GM21786 (cell line): Measurements from ENCODE around the gene FIGN.

Source experiments
- ATAC-seq: cut with Tn5 transposase; IDR thresholded peaks from one replicate; pipeline ENCODE4 v1.9.1; 2021; ENCODE audit not compliant: unreplicated experiment

Gene FIGN

GRCh38 chr2:163667064-163667887 lies 68.5 kb downstream of the FIGN start:
- no peak for ATAC-seq

DNA sequence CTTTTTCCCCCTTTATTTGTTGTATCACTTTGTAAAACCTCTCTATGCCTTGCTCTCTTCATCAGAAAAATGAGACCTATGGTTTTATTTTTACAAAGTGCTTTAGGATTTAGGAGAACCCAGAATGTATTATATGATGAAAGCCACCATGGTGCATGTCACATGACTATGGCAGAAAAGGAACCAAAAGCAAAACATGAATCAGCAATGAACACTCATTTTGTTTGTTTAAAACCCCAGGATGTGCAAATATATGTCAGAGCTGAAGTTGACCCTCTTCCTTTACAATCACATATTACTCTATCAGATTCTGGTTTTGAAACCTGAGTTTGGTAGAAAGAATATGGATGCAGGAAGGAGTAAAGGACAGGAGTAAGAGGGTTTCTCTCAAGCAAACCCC lies 70.0 kb downstream of the FIGN start:
- ATAC-seq: no peak

GRCh38 chr2:163665051-163665450 lies 70.8 kb downstream of the FIGN start:
- no peak for ATAC-seq

DNA sequence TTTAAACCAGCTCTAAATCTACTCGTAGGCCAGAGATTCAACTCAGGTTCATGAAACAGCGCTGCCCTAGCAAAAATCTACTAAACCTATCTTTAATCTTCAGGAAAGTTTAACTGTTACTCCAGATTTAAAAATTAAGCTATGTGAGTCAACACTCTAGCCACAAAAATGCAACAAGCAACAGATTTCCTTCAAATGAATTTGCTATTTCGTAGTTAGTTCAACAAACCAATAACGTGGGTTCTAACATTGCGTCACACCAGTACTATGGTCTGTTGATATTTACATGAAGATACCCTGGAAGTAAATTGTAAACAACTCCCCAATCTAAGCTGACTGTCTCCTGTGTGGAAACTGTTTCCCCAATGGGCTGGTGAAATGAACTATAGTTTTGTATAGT lies 71.2 kb downstream of the FIGN start:
- no peak for ATAC-seq

GRCh38 chr2:163662141-163662780 lies 73.5 kb downstream of the FIGN start:
- ATAC-seq: no peak

DNA sequence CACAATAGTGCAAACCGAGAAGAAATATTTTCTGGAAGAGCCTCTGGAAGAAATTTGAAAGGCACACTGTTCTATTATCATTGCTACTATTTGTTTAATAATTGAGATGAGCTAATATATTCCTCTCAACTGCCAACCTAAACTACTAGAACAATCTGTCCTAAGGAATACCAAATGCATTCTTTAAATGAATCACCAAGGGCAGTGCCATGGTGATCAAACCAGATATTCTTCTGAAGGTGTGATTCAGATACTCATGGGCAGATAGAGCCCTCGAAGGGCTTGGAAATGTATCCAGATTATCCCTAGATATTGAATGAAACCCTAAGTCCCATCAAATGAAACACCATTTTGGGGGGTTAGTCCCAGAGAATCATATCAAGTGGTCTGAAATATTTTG lies 76.6 kb downstream of the FIGN start:
- ATAC-seq: no peak

- no peak for ATAC-seq
Measured at GRCh38 chr2:163658556-163658955, 77.3 kb downstream of the FIGN start.

DNA sequence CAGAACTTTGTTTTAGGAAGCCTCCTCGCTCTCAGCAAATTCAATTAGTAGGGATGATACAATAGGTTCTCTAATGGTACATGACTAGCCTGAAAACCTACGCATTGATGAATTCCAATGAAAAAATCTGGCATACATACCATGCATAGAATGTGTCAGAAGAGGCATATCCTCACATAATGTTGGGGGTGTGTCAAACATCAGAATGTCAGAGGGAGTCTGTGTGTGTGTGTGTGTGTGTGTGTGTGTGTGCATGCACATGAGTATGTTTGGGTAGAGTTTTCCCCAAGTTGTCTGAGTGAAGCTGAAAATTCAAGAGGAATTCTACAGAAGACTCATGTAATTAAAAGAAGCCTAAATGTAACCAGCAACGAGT lies 78.5 kb downstream of the FIGN start:
- ATAC-seq: no peak

DNA sequence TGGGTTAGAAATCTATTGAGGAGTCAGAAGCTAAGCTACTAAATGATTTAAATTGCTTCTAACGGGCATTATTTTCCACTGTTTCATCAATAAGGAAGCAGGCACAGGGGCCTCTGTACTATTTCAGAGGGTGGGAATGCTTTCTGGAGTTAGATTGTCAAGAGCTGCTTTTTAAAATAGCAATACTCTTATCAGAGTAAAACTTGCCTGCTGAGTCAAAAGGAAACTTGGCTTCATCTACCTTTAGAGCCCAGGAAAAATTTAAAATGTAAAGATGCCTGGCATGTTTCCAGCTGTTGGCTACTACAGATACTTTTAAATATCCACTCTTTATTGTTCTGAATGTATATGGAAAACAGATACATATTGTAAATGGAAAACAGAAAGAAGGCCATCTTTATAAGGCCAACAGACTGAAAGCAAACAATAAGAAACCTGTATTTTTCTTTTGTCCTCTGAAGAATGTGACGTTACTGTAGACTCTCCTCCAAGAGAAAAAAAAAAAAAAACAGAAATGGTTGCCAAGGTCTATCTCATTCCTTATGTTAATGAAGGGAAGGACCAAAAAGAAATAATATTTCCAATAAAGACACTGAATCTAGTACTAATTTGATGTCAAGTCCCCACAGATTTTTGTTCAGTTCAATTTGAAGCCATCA lies 79.1 kb downstream of the FIGN start:
- no peak for ATAC-seq

GRCh38 chr2:163655667-163656066 lies 80.1 kb downstream of the FIGN start:
- ATAC-seq: no peak

DNA sequence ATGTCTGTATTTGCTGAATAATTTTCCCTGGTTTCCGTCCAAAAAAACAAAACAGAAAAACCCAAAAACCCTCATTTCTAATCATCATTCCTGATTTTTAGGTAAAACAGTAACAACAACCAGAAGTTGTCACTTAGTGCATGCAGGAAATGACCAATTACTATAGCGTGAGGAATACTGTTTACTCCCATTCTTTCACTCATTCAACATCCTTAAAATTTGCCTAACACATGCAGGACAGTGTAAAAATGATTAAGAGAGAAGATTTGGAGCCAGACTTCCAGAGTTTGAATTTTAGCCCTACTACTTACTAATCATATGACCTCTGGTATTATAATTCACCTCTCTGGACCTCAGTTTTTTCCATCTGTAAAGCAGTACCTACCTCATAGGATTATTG lies 83.1 kb downstream of the FIGN start:
- ATAC-seq: no peak

- no peak for ATAC-seq
Measured at GRCh38 chr2:163649080-163649479, 86.7 kb downstream of the FIGN start.

GRCh38 chr2:163647300-163647699 lies 88.5 kb downstream of the FIGN start:
- ATAC-seq: no peak

DNA sequence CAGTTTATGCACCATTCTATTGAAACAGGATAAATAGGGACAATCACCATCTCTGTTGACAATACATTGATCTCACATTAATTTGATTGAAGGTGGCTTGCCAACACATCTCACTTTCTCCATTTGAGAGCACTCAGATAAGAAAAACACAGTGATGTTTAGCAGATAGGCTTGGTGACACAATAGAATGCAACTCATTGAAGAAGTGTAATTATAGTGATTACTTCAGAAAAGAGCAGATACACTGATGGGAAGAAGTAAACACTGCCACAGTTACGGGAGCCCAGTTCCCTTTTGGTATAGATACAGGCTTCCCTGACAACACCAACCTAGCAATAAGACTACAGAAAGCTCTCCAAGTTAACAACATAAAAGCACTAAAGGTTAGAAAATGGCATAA lies 89.1 kb downstream of the FIGN start:
- ATAC-seq: no peak

- ATAC-seq: no peak
Measured at GRCh38 chr2:163644238-163644637, 91.6 kb downstream of the FIGN start.

DNA sequence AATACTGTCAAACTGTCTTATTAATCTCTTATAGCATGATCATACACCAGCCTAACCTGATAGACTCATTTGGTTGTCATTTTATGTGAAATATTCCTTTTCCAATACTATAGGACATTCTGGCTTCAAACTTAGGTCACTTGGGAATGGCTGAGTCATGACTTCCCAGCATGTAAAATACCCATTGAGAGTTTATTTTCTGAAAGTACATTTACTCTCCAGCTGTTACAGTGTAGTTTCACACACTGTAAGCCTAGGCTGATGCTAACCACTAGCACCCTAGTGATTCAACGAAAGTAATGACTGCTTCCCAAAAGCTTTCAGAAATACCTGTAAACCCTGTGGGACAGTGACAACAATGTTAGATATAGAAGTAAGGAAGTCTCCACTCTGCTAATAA lies 93.8 kb downstream of the FIGN start:
- ATAC-seq: no peak

- ATAC-seq: no peak
Measured at GRCh38 chr2:163640542-163641193, 95.1 kb downstream of the FIGN start.

GRCh38 chr2:163637871-163638270 lies 97.9 kb downstream of the FIGN start:
- no peak for ATAC-seq

- no peak for ATAC-seq
Measured at GRCh38 chr2:163633291-163633690, 102.5 kb downstream of the FIGN start.

GRCh38 chr2:163630836-163631235 lies 105.0 kb downstream of the FIGN start:
- no peak for ATAC-seq

DNA sequence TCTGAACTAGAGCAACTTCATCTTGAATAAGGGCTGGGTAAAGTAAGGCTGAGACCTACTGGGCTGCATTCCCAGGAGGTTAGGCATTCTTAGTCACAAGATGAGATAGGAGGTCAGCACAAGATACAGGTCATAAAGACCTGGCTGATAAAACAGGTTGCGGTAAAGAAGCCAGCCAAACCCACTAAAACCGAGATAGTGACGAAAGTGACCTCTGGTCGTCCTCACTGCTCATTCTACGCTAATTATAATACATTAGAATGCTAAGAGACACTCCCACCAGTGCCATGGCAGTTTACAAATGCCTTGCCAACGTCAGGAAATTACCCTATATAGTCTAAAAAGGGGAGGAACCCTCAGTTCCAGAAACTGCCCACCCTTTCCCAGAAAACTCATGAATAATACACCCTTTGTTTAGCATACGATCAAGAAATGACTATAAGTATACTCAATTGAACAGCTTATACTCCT lies 109.1 kb downstream of the FIGN start:
- ATAC-seq: no peak

DNA sequence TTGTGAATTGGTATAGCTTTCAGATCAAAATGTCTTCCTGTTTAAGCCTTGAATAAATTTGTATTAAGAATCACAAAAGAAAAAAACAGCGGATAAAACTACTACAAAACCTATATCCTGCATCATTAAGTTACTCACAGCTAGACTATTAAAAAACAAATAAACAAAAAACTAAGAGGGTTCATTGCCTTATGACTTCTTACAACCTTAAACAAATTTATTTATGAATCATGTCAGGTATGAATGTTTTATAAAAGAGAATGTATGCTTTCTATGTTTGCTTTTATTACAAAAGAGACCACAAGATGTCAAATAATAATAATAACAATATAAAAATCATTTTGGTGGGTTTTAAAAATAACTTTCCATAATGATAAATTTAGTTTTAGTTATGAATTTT lies 109.6 kb downstream of the FIGN start:
- no peak for ATAC-seq
